Activated gamma-delta T cell treated with Interleukin-2 at 50 U/mL for 16 hours (primary cell): ENCODE data around the gene KIAA1143.
A peak's percentile ranks its signal among the peaks of the same experiment; 100 is the strongest.

Experiments
- DNase-seq: peaks from one replicate; pipeline ENCODE4 v3.0.0-alpha.2; 2020

The KIAA1143 gene

DNA sequence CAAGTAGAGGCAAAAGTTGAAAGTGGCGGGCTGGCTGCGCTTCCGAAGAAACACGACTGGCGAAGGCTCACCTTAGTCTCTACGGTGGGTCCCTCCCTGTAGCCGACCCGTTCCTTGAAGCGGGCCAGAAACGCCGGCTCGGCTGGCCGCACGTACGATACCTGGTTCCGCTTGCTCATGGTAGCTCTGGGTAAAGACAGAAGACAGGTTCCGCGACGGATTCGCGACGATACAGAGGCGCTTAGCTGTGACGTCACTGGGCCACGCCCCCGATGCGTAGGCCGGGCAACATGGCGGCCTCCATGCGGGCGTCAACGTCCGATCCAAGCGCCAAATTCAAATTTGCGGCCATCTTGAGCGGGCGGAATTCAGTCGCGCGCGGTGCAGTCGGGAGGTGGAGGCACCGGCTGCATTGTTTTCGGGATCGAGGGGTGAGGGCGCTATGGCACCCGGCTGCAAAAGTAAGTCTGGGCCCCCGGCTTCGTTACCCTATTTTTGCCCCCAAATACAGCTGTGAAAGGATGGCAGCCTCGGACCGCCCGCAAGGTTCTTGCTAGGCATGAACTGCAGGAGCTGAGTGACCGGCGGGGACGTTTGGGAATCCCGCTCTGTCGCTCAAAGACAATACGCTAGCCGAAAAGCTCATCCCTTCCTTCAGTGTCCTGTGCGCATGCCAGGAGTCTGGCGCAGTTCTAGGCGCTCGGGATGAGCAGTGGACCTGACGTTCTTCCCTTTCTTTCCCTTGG is at the start of gene KIAA1143, which contains the start of gene KIF15:
KIAA1143 (minus strand) TSS at position 196 of the 746 bp plus-strand sequence; CDS start at position 179, 17 bp downstream.
KIF15 (plus strand) TSS at position 371 of the 746 bp plus-strand sequence; CDS start at position 443, 72 bp downstream.
- DNase-seq, result peak; percentile 97

DNA sequence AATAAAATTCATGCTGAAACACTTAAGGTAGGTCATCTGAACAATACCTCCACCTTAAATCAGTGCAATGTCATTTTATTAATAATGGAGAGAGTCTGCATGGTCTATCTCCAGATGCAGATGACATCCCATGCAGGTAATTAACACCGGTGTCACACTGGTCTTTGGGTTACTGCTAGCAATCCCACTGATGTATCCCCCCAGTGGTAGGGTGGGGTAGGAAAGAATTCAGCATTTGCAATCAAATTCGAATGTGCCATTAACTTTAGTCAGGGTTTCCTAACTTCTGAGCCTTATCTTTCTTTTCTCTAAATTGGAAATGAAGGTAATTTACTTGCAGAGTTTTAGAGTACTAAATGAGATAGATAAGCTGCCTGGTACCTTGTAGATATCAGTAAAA is 44.5 kb upstream of the KIAA1143 start:
- DNase-seq, result no peak

DNA sequence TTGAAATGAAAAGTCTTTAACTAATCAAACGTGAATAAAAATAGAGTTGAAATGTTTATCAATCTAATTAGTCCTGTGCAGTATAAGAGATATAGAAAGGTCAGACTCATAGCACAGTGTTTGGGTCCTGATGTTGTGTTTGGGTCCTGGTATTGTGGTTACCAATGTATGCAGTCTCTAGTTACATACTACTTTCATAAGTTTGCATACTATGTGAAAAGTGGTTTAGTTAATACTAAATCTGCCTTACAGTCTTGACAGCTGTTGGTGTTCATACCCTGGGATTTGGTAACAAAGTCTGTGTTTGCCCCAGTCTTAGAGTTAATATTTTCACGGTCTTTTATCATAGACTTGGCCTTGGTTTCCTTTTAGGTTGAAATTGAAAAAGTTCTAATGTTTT is 41.9 kb upstream of the KIAA1143 start:
- DNase-seq, result no peak

DNA sequence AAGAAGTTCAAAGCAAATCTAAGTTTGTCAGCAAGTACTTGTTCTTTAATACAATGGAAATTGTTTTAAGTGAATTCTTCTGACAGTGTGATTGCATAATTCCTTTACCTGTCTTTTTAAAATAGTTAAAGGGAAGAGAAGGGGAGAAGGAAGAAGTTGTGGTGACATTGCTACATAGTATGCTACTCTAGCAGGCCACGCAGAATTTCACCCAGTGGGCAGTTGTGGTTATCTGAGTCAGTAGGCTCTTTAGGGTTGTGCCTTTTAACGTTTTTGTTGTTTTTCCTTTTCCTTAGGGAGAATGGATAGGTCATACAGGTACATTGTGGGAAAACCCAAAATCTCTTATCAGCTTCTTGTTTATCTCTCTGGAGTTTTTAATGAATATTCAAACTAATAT is 40.6 kb upstream of the KIAA1143 start:
- no peak for DNase-seq

DNA sequence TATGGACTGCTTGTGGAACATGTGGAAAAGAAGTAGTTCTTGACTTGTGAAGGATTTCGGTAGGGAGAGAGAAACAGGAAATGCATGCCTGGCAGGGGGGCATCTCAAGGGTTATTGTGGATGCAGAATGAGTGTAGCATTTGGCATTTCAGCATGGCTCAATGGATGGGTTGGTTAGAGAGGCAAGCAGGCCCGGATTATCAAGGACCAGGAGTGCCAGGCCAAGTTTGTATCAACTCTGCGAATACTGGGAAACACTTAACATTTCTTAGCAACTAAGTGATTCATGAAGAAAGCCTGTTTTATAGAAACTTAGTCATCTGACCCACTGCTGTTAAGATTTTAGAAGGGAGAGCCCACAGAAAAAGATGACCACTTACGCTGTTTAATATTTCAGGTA is 33.8 kb upstream of the KIAA1143 start:
- DNase-seq, result no peak

DNA sequence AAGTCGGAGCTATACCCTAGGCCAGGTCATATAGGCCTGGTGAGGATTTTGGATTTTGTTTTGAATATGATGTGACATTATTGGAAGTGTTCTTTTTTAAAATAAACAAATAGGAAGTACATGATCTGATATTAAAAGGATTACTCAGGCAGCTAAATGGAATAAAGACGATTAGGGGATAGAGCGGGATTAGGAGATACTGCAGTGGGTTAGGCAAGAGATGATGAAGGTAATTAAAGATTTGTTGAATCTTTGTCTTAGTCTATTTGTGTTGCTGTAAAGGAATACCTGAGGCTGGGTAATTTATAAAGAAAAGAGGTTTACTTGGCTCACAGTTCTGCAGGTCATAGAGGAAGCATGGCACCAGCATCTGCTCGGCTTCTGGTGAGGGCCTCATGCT is 21.5 kb upstream of the KIAA1143 start:
- DNase-seq, result no peak

DNA sequence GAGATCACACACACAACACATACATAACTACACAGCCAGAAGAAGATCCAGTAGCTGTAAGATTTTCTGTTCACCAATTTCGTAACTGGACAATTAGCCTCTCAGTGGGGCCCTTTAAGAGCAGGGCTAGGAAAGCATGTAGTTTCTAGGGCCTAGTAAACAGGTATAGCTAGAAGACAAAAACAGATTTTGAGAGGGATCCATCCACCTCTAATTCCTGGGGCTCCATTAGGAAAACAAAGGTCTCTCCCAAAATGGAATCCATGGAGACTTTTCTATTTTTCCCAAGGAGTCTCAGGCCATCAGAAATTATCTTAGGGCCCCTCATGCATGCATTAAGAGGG is 10.7 kb upstream of the KIAA1143 start:
- no peak for DNase-seq

DNA sequence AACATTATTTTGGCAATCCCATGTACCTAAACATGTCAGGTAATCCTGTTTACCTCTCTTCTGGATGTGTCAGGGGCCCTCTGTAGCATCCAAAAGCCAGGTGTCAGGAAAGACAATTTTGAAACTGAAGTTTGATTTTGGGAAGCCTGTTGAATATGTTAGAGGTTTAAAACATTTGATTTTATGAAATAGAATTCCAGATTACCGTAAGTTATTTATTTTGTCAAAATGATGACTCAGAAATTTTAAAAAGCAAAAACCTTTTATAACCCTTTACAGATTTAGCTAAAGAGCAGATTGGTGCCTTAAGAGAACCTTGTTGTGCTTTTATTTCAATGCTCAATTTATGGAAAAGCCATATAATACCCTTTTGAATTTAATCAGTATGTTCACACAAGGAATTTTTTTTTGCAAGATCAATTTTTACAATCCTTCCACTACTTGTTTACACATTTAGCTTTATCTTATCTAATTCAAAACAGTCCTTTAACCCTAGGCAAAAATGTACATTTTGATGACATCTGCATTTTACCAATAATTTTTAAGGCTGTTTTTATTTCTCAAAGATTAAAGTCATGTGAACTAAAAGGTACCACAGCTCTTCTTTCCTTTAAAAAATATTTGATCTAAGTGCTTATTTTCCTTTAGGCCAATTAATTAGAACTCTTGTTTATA is 10.1 kb upstream of the KIAA1143 start:
- no peak for DNase-seq

DNA sequence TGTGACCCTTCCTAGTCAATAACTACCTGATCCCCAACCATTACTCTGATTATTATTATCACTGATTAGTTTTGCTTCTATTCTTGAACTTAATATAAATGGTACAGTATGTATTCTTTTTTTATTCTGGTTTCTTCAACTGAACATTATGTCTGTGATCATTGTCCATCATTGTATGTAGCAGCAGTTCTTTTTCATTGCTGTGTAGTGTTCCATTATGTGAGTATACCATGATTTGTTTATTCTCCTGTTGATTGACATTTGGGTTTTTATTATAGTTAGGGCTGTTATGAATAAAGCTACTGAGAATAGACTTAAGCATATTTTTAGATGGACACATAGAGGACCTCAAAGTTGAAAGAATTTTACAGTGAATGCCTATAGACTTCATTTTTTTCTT is 2.8 kb upstream of the KIAA1143 start:
- DNase-seq, result no peak

DNA sequence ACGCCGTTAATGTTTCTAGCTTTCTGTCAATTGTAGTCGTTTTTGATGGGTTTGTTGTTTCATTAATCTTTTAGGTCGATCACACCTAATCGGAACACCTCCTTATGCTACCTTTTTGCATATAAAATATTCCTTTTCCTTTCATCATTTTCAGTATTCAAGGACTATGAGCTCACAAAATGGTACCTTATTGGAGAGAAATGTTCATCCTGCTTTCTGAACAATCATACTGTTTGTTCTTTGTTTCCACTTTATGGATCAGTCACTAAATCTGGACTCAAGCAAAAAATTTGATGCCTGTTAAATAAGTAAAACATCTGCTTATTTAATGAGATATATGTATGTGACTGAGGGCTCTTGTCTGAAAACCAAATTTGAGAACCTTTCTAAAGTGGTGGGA is 1.3 kb upstream of the KIAA1143 start:
- DNase-seq, result no peak

DNA sequence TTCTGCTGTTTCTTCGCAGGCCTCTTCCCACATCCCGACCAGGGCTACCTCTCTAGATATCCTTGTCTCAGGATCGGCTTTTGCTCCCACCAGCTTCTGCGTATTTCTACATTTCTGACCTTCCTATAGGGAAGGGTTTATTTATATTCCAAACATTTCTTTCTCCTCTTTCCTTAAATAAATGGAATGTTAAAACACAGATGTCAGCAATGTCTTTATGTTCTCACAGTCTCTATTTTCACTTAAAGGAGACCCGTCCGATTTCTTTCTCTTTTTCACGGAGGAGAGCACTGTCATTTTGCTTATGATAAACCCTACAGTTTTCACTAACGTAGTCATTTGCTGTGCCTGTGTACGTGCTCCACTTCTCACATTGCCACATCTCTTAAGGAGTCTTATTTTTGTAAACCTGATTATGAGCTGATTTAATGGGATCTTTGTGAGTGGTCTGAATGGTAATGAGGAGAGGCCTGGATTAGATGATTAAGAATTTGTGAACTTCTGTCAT is 805 bp upstream of the KIAA1143 start:
- DNase-seq, result no peak

DNA sequence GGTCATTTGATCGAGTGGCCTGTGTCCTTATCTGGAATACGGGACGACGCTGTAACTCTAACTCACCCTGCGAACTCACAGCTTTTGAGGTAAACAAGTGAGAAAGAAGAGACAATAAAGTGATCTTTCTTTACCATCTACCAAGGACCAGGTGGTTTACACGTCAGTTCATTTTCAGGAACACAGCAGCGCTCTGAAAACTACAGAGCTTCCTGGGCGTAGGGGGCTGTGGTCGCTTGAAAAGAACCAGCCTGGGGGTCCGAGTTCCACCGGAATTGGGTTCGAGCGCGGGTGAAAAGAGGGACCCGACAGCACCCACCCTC is 357 bp downstream of the KIAA1143 start:
- DNase-seq, result no peak

DNA sequence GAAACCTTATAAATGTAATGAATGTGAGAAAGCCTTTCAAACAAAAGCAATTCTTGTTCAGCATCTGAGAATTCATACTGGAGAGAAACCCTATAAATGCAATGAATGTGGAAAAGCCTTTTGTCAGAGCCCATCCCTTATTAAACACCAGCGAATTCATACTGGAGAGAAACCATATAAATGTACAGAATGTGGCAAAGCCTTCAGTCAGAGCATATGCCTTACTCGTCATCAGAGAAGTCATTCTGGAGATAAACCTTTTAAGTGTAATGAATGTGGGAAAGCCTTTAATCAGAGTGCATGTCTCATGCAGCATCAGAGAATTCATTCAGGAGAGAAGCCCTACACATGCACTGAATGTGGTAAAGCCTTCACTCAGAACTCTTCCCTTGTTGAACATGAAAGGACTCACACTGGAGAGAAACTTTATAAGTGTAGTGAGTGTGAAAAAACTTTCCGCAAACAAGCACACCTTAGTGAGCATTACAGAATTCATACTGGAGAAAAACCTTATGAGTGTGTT is 26.7 kb downstream of the KIAA1143 start:
- DNase-seq, result no peak

DNA sequence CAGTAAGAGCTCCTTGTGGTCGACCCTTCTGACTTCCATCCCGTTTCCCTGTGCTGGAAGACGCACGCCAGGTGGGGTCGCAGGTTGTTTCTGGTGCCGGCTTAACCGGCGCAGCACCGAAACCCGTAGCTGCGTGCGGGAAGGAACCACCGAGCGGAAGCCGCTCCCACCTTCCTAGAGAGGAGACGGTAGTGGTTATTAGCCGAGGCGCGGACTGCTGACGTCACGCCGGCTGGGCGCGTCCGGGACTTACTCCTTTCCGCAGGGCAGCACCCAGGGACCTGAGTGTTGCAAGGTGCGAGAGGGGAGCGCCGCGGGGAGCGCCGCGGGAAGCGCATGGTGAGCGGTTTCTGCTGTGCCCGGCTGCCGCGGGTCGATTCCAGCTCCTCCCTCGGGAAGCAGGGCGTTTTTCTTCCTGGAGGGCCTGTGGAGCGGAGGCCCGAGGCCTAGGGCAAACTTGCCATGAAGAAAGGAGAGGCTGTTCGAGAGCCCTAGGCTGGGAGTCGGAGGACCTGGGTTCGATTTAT is 32.0 kb downstream of the KIAA1143 start, which contains the start of gene ZNF501:
ZNF501 (plus strand) TSS at position 252 of the 527 bp plus-strand sequence. CDS start 4,787 bp downstream, outside the sequence.
- peak; percentile 75 for DNase-seq

DNA sequence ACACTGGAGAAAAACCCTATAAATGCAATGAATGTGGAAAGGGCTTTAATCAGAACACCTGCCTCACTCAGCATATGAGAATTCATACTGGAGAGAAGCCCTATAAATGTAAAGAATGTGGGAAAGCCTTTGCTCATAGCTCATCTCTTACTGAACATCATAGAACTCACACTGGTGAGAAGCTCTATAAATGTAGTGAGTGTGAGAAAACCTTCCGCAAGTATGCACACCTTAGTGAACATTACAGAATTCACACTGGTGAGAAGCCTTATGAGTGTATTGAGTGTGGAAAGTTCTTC is 39.4 kb downstream of the KIAA1143 start:
- DNase-seq, result no peak

DNA sequence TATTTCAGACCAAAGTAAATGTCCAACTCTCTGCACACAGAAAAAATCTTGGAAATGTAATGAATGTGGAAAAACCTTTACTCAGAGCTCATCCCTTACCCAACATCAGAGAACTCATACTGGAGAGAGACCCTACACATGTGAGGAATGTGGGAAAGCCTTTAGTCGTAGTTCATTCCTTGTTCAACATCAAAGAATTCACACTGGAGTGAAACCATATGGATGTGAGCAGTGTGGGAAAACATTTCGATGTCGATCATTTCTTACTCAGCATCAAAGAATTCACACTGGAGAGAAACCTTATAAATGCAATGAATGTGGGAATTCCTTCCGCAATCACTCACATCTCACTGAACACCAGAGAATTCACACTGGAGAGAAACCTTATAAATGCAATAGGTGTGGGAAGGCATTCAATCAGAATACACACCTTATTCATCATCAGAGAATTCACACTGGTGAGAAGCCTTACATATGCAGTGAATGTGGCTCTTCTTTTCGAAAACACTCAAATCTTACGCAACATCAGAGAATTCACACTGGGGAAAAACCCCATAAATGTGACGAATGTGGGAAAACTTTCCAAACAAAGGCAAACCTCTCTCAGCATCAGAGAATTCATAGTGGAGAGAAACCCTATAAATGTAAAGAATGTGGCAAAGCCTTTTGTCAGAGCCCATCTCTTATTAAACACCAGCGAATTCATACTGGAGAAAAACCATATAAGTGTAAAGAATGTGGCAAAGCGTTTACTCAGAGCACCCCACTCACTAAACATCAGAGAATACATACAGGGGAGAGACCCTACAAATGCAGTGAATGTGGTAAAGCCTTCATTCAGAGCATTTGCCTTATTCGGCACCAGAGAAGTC is 40.0 kb downstream of the KIAA1143 start:
- DNase-seq, result no peak

DNA sequence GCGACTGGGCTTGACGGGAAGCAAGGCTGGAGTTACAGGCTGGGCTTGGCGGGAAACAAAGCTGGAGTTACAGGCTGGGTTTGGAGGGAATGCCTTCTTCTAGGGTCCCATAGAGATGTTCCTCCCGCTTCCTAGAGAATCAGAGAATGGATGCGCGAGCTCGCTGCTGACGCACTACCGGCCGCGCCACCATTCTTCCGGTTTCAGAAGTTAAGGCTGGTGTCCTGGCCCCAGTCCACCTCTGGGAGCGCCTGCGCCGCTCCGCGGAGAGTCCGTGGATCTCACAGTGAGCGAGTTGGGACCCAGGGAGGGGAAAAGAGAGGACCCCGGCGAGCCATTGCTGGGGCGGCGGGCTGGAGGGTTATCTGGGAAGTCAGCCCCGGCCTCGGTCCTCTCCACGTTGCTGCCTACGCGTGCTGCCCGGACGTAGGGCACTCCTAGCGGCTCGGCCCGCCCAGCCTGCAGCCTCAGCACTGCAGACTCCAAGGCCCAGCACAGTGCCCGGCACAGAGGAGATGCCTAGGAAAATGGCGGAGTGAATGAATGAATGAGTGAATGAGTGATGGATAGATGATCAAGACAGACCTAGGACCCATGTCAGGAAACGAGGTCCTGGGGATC is 48.9 kb downstream of the KIAA1143 start, which contains the start of gene ZNF502:
ZNF502 (plus strand) TSS at position 206 of the 621 bp plus-strand sequence. CDS start 7,602 bp downstream, outside the sequence.
- DNase-seq, result peak; percentile 46
